Keratinocyte (primary cell): Measurements from ENCODE around the gene UCKL1.

Source experiments
- CTCF ChIP-seq, 3 experiments: IDR thresholded peaks in 1 of 3; conservative IDR thresholded peaks in 1 of 3; optimal IDR thresholded peaks in 1 of 3; 2 replicates in 2 of 3; 3 replicates in 1 of 3; pipeline versions ENCODE3 to v1.5.1; 2011; ENCODE audit warnings: low read length in 3 of 3, mild to moderate bottlenecking in 3 of 3, moderate library complexity in 2 of 3, control low read depth in 1 of 3, inconsistent platforms in 1 of 3; ENCODE audit not compliant: insufficient read depth in 2 of 3; ENCODE audit errors: extremely low read depth in 1 of 3
- EZH2 ChIP-seq: IDR thresholded peaks from one replicate; pipeline ENCODE4 v1.6.1; 2012; ENCODE audit warnings: inconsistent platforms, mild to moderate bottlenecking, low read length, moderate library complexity

GRCh38 chr20:63947638-63948456 lies 8.4 kb downstream of the UCKL1 start:
- TF ChIP-seq CTCF (optimal IDR thresholded peaks at IDR 0.05 in 1 of 3, IDR thresholded peaks at IDR 0.05 in 1 of 3, conservative IDR thresholded peaks at IDR 0.05 in 1 of 3; ENCODE audit: extremely low read depth in 1 of 3, insufficient read depth in 2 of 3, low read length in 3 of 3) (no peak), EZH2 (no peak)
